ENCODE data around the gene FAM186B.

FAM186B gene

GRCh38 chr12:49562233-49562632, 43.2 kb downstream of the FAM186B start:
- Histone ChIP-seq H3K4me3 (ENCODE audit: low read depth in 1 of 2, low read length in 2 of 2) (no peak overlapping the region), H3K4me2 (ENCODE audit: insufficient read depth, low read length) (no peak overlapping the region), H3K4me1 (ENCODE audit: insufficient read depth, low read length) (peaks cover 17% of the 10 kb centered on the region), H3K9ac (ENCODE audit: low read depth, low read length) (no peak overlapping the region), H3K27ac (ENCODE audit: low read length) (no peak overlapping the region), H4K20me1 (ENCODE audit: insufficient read depth, low read length) (peaks cover 15% of the 10 kb centered on the region), H3K27me3 (ENCODE audit: insufficient read depth, low read length, poor library complexity) (no peaks in the 10 kb centered on the region), H3K79me2 (ENCODE audit: insufficient read depth, low read length) (peaks cover 16% of the 10 kb centered on the region), H3K36me3 (ENCODE audit: insufficient read depth, low read length) (peaks cover 88% of the 10 kb centered on the region), H2AFZ (ENCODE audit: low read depth, low read length) (no peak overlapping the region), H3K9me3 (ENCODE audit: insufficient read depth, low read length, severe bottlenecking) (no peaks in the 10 kb centered on the region)
- no peak for ATAC-seq (ENCODE audit: insufficient read depth, low read depth)
- DNase-seq, result no peak
- TF ChIP-seq EZH2 (IDR thresholded peaks at IDR 0.05; ENCODE audit: borderline replicate concordance, low read depth, low read length, severe bottlenecking) (no peak), CTCF (IDR thresholded peaks at IDR 0.05; ENCODE audit: borderline replicate concordance, extremely low read depth, low read length, poor library complexity, severe bottlenecking) (no peak)

- H3K9ac ChIP-seq (ENCODE audit: low read depth, low read length), result no peak overlapping the region
- H4K20me1 ChIP-seq (ENCODE audit: insufficient read depth, low read length), result peaks cover 14% of the 10 kb centered on the region
- DNase-seq (no peak), ATAC-seq (ENCODE audit: insufficient read depth, low read depth) (no peak)
- H3K4me1 ChIP-seq (ENCODE audit: insufficient read depth, low read length), result peaks cover 1% of the 10 kb centered on the region; the same call in 1 of the 2 replicates
- TF ChIP-seq EZH2 (IDR thresholded peaks at IDR 0.05; ENCODE audit: borderline replicate concordance, low read depth, low read length, severe bottlenecking) (no peak), CTCF (IDR thresholded peaks at IDR 0.05; ENCODE audit: borderline replicate concordance, extremely low read depth, low read length, poor library complexity, severe bottlenecking) (no peak)
- peaks cover 2% of the 10 kb centered on the region; the same call in 1 of the 2 replicates for H3K79me2 ChIP-seq (ENCODE audit: insufficient read depth, low read length)
- no peak overlapping the region for H3K4me2 ChIP-seq (ENCODE audit: insufficient read depth, low read length)
- H3K36me3 ChIP-seq (ENCODE audit: insufficient read depth, low read length), result peaks cover 89% of the 10 kb centered on the region
- no peaks in the 10 kb centered on the region for H3K27me3 ChIP-seq (ENCODE audit: insufficient read depth, low read length, poor library complexity)
- no peak overlapping the region for H3K27ac ChIP-seq (ENCODE audit: low read length)
- no peak overlapping the region for H3K4me3 ChIP-seq (ENCODE audit: low read depth in 1 of 2, low read length in 2 of 2)
- H3K9me3 ChIP-seq (ENCODE audit: insufficient read depth, low read length, severe bottlenecking), result no peaks in the 10 kb centered on the region
- no peak overlapping the region for H2AFZ ChIP-seq (ENCODE audit: low read depth, low read length)
Measured at GRCh38 chr12:49560695-49561094, 44.7 kb downstream of the FAM186B start.

- Histone ChIP-seq H3K27me3 (ENCODE audit: insufficient read depth, low read length, poor library complexity) (no peaks in the 10 kb centered on the region), H3K9ac (ENCODE audit: low read depth, low read length) (no peak overlapping the region), H3K4me1 (ENCODE audit: insufficient read depth, low read length) (no peaks in the 10 kb centered on the region), H3K4me2 (ENCODE audit: insufficient read depth, low read length) (no peak overlapping the region), H3K27ac (ENCODE audit: low read length) (no peak overlapping the region), H2AFZ (ENCODE audit: low read depth, low read length) (no peak overlapping the region), H3K9me3 (ENCODE audit: insufficient read depth, low read length, severe bottlenecking) (no peaks in the 10 kb centered on the region), H3K36me3 (ENCODE audit: insufficient read depth, low read length) (peaks cover 73% of the 10 kb centered on the region), H3K4me3 (ENCODE audit: low read depth in 1 of 2, low read length in 2 of 2) (no peak overlapping the region), H3K79me2 (ENCODE audit: insufficient read depth, low read length) (no peaks in the 10 kb centered on the region), H4K20me1 (ENCODE audit: insufficient read depth, low read length) (0 out of 2 replicates have a peak, but pooled peaks cover 3% of the 10 kb centered on the region)
- no peak for DNase-seq
- no peak for ATAC-seq (ENCODE audit: insufficient read depth, low read depth)
- TF ChIP-seq CTCF (IDR thresholded peaks at IDR 0.05; ENCODE audit: borderline replicate concordance, extremely low read depth, low read length, poor library complexity, severe bottlenecking), result no peak
- no peak for TF ChIP-seq EZH2 (IDR thresholded peaks at IDR 0.05; ENCODE audit: borderline replicate concordance, low read depth, low read length, severe bottlenecking)
Measured at GRCh38 chr12:49559011-49559675, 46.3 kb downstream of the FAM186B start.
